Gastrocnemius medialis (tissue), 4 donors: Measurements from ENCODE around the gene TINAGL1.

Experiments used
- POLR2A ChIP-seq, 2 donors: fragments of 450-650 bp; IDR thresholded peaks; one replicate each; pipeline ENCODE4 v1.6.1; 2017; ENCODE audit warnings: antibody characterized with exemption in 2 of 2, mild to moderate bottlenecking in 2 of 2, moderate library complexity in 2 of 2
- TF ChIP-seq, protein P1 (sequence below), 5 experiments: fragments of 450-650 bp in 3 of 5; fragments of 200-600 bp in 2 of 5; sonication (generic) in 2 of 5; IDR thresholded peaks in 4 of 5; conservative IDR thresholded peaks in 1 of 5; 1 replicate in 4 of 5; 2 replicates in 1 of 5; pipeline ENCODE4 v1.5.1; 2016 to 2019; ENCODE audit warnings: antibody characterized with exemption in 5 of 5, mild to moderate bottlenecking in 3 of 5, moderate library complexity in 3 of 5

DNA sequence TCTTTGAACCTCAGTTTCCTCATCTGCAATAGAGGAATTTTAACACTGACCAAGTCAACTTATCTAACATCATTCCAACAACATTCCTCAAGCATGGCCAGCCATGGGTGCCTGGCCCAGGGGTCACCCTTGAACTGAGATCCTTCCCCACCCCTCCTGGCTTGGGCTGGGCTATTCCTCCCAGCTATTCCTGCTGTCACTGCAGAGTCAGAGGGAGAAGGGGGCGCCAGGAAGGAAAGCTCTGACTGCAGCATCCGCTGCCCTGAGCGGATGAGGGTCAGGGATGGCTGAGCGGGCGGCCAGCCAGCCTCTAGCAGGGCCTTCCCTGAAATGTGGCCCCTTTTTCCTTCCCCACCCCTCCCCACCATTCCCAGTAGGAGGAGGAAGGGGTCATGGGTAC is 3.1 kb downstream of the TINAGL1 start:
- TF ChIP-seq, protein P1, sequence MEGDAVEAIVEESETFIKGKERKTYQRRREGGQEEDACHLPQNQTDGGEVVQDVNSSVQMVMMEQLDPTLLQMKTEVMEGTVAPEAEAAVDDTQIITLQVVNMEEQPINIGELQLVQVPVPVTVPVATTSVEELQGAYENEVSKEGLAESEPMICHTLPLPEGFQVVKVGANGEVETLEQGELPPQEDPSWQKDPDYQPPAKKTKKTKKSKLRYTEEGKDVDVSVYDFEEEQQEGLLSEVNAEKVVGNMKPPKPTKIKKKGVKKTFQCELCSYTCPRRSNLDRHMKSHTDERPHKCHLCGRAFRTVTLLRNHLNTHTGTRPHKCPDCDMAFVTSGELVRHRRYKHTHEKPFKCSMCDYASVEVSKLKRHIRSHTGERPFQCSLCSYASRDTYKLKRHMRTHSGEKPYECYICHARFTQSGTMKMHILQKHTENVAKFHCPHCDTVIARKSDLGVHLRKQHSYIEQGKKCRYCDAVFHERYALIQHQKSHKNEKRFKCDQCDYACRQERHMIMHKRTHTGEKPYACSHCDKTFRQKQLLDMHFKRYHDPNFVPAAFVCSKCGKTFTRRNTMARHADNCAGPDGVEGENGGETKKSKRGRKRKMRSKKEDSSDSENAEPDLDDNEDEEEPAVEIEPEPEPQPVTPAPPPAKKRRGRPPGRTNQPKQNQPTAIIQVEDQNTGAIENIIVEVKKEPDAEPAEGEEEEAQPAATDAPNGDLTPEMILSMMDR (IDR thresholded peaks at IDR 0.05 in 4 of 5, conservative IDR thresholded peaks at IDR 0.05 in 1 of 5) = no peak
- no peak for TF ChIP-seq POLR2A (IDR thresholded peaks at IDR 0.05)
